NOMO-1 treated with dmso at 0.1 percent for 144 hours (cell line): Measurements from ENCODE around the gene COX8A.
"Not testable (repeated sequence)": the region's sequence is repeated elsewhere in the genome, so short reads cannot be mapped to it uniquely, and the experiment has no call there.

Experiments
- DNase-seq: peaks from one replicate; lab custom pipeline; 2025; ENCODE audit not compliant: unreplicated experiment; lab: John Stamatoyannopoulos, UW

The COX8A gene, protein sequence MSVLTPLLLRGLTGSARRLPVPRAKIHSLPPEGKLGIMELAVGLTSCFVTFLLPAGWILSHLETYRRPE

DNA sequence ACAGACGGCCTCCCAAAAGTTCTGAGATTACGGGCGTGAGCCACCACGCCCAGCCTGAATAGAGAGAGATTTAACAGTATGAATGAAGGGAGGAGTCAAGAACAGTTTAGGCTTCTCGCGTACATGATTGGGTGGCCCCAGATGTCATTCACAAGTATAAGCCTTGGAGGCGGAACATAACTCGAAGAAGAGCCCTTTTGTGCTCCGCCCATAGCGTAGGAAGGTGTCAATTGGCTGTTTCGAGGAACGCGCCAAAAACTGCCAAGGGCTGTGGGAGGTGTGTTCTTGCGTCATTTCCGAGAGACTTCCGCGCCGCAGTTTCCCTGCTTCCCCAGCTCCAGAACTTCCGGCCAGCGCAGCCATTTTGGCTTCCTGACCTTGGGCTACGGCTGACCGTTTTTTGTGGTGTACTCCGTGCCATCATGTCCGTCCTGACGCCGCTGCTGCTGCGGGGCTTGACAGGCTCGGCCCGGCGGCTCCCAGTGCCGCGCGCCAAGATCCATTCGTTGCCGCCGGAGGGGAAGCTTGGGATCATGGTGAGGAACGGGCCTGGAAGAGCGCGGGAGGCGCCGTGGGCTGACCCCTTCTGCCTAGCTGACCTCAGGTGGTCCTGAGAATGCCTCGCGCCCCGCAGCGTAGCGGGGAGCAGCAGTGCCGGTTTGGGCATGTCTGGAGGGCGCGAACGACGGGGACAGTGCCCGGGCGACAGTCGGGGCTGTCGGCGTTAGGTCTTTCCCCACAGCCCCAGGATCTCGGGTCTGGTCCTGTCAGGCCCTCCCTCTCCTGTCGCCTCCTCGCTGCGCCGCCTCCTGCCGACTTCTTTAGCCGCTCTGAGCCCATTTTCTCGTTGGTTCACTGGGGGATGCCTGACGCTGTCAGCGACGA is at the start of gene COX8A:
Gene COX8A (plus strand): TSS at position 362 of the 885 bp plus-strand sequence. CDS start 61 bp downstream, at position 423.
- DNase-seq: peak; percentile 99

DNA sequence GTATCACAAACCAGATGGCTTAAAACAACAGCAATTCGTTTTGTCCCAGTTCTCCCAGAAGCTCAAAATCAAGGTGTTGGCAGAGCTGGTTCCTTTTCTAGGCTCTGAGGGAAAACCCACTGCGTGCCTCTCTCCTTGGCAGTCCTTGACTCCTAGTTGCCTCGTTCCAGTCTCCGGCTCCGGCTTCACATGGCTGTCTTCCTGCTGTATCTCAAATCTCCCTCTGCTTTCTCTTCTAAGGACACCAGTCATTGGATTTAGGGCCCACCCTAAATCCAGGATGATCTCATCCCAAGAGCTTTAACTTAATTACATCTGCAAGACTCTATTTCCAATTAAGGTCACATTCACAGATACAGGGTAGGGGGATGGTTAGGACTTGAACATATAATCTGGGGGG is 44.8 kb upstream of the COX8A start:
- no peak for DNase-seq

DNA sequence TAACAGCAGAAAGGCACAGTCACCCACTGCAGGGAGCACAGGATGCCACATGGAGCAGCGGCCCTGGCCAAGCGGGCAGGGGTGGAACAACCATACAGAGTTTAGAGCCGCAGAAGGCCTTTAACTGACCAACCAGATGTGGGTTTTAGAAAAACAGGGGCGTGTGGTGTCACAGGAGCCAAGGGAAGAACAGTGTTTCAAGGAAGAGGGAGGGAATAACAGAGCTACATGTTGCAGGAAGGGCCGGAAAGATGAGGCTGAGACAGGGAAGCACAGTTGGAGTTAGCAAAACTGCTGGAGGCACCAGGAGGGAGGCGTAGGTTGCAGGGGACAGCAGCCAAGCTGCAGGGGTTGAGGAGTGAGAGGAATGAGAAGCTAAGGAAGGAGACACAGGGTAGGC is 43.4 kb upstream of the COX8A start:
- no peak for DNase-seq

DNA sequence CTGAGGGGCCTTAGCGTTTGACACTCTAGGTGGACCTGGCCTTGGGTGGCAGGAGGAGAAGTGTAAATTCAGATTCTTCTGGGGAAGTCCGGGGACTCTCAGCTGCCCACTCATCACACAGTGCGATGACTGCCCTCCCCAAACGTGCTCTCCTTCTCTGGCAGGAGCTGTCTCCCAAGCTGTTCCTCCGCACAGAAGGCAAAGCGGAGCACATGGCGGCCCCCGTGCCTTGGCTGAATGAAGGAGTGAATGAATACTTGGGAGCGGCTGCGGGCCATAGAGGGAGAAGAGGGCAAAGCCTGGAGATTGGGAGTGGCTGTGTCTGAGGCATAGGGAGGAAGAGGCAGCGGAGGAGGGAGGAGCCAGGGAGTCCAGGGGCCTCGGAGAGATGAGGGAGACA is 42.5 kb upstream of the COX8A start:
- no peak for DNase-seq

DNA sequence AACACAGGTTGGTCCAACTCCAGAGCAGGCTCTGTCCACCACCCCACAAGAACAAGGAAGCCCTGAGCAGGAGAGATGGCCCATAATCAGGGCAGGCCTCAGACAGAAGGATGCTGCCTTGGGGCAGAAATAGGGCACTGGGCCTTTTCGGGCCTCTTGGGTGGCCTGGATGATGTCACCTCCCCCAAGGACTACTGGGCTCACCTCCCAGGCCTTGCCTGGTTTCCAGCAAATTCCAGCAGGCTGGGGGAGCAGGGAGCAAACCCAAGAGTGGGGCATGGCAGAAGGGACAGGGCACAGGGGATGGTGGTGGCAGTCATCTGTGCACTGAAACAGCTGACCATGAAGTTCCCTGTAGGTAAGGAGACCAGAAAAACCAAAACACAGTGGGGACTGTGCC is 41.0 kb upstream of the COX8A start:
- no peak for DNase-seq

DNA sequence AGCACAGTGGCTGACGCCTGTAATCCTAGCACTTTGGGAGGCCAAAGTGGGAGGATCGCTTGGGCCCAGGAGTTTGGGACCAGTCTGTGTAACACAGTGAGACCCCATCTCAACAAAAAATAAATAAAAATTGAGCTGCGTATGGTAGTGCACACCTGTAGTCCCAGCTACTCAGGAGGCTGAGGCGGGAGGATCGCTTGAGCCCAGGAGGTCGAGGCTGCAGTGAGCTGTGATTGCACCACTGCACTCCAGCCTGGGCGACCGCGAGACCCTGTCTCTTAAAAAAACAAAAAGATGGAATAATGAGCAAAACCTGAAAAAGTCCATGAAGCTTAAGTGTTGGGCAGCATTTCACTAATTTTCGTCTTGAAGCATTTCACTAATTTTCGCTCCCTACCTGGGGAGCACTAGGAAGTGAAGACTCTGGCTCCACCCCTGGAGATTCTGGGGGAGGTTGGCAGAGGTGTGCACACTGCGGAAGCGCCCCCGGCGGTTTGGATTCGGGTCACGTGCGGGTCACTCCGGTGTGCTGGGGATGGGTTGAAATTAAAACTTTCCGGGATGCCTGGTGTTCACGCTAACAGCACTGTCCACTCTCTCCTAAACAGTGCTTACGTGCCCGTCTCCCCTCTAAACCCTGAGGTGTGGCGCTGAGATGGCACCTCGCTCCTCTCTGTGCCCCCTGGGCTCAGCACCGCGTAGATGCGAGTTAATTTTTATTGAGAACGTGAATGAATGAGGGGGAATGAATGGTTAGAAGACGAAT is 36.5 kb upstream of the COX8A start:
- DNase-seq: no peak

DNA sequence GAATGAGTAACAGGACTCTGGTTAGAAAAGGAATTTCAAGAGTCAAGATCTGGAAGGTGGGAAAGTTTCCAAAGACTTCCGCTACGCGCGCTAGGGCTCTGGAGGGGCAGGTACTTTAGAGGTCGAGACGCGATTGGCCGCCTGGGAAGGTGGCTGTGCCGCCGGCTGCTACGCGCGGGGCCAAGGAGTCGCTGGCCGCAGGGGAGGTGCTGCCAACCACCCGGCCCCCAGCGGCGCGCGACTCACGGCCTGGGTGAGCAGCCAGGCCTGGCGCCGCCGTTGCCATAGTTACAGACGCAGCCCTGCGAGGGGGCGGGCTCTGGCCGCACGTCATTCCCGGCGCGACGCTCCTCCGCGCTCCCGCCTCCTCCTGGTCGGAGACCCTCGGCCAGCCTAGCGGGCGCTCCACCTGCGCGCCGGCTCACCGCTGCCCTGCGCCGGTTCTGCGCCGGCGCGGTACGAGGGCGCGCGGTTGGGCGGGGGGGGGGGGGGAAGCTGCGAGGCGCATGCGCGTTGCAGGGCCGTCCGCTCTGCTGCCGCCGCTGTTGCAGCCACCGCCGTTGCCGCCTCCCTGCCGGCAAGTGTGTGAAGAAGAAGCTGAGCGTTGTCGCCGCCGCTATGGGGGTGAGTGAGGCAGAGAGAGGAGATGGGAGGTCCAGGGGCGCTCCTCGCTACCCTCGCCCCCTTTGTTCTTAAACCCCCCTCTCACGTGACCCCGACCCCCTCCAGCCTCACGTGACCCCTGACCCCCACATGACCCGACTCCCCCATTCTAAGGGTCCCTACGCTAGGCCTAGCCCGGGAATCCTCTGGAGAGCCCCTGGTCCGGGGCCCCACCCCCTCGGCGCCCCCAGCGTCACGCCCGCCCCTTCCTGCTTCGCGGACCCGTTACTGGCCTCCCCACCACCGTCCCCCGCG is 35.7 kb upstream of the COX8A start, which contains the start of gene NAA40:
Gene NAA40 (plus strand): TSS at position 524 of the 918 bp plus-strand sequence. CDS start 95 bp downstream, at position 619.
- DNase-seq: peak; percentile 98

DNA sequence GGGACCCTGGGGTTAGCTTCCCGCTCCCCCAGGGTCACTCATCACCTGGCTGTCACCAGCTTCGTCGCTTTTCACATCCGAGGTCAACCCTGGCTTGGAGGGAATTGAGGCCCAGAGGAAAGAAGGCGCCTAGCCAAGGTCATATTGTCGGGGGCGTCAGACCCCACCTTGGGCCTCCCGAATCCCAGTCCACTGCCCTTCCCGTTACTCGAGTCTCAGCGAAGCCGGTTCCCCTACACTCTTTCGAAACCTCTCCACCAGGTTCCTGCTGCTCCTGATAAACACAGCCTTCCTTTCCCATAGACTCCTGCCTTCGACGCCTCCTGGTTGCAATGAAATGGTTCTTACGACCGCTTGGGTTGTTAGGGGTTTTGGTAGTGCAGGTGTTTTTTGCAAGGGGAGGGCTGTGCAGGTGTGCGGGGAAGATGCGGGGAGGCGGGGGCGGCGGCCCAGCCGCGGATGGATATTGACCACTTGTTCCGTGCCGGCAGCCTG is 35.0 kb upstream of the COX8A start:
- no peak for DNase-seq

DNA sequence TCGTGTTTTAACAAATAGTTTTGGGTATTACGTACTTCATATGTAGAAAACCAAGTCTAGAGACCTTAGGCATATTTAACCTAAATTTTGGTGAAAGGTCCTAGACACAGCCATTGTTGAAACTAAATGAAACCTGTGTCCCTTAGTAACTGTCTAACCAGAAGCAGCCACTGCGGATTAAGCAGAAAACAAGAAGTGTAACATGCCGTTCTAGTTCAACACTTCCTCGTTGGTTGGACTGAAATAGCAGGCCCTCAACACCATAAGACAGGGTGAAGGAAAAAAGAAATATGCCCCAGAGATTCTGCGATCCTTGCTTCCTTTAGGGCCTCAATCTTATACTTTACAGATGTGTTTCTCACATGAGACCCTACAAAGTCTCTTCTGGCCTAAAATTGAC is 33.6 kb upstream of the COX8A start:
- peak; percentile 72 for DNase-seq

DNA sequence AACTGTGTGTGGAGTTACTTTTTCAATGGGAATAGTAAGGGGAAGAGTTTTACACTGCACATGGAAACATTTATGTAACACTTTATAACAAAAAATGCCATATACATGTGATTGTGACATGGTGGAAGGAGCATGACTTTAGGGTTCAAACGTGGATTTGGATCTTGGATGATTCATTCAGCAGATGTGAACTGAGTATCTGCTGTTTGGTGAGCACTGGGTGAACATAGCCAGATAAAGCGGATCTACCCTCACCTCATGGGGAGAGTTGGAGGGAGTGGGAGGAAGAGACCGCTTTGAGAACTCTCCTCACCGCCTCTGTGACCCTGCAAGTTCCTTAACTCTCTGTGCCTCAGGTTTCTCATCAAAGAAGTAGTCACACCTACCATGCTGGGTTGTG is 32.5 kb upstream of the COX8A start:
- no peak for DNase-seq

DNA sequence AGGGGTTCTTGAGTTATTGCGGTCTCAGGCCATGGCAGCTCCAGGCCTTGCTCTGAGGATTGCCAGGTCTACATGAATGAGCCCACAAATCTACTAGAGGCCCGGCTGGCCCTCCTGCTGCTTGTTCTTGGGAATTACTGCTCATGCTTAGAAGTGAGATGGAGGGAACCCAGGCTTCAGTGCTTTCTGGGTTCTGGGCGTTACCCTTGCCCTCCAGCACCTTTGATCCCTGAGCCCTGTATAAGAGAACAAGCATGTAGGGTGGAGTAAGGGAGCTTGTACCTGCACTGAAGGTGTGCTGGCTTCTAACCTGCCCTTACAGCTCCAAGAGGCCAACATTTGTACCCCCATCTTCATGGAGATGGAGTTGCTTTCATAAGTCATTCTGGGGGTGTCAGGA is 31.6 kb upstream of the COX8A start:
- DNase-seq: no peak

DNA sequence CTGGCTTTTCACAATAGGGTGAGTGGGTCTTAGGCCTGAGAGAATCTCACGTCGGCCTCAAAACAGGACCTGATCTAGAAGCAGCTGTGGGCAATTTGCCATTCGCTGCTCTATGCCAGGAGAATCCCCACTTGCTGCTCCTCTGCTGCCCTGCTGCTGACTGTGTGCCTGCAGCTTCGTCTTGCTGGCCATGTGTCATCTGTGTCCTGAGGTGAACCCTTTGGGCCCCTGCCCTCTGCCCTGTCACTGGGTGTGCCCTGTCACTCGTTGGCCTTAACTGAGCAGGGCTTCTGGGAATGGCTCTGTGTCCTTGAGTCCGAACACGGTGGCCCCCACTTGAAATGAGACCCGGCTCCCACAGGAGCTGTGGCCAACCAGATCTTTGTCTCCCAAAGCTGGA is 29.4 kb upstream of the COX8A start:
- no peak for DNase-seq

DNA sequence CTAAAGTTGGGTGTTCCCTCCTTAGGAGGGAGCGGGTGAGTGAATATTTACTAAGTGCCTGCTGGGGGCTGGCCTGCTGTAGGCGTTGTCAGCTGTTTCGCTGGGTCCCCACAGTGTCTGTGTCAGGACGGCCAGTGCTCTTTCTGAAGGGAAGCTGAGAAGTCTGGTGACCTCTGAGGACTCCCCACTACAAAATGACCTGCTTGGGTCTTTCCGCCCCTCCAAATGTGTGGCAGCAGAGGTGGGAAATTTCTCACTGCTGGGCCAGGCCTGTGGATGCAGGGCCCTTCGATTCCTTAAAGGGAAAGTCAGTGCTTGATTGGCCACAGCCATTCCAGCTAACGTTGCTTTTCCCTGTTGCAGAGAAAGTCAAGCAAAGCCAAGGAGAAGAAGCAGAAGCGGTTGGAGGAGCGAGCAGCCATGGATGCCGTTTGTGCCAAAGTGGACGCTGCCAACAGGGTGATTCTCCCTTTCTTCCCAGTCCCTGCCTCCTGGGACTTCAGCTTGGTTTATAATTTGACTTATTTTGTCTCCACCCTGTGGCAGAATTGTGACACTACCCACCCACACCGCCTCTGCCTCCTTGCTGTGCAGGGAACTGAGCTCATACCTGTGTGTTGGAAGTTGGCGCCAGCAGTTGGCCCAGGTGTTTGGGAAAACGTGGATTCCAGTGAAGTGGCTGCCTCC is 28.8 kb upstream of the COX8A start:
- DNase-seq: no peak

DNA sequence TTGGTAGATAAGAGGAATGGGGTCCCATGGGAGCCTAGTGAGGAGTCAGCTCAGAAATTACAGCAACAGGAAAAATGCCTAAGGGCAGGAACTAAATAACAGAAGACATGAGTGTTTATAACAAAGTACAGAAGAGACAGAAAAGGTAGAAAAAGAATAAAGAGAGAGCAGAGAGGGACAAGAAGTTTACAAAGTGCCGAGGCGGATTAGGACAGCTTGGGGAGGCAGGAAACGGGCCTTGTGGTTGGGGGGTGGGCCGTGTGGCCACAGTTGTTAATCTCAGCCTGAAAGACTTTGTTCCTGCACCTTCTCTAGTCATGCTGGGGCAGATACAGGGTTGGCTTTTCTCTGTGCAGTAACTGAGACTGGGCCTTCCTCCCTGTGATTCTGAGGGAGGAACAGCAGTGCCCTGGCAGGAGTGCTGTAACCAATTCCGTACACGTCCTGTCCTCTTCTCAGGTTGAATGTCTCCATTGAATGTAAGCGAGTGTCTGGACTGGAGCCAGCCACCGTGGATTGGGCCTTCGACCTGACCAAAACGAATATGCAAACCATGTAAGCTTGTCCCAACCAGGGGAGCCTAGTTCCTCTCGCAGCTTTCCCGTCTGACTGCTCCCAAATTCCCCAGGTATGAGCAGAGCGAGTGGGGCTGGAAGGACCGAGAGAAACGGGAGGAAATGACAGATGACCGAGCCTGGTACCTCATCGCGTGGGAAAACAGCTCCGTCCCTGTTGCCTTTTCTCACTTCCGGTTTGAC is 22.5 kb upstream of the COX8A start:
- no peak for DNase-seq

DNA sequence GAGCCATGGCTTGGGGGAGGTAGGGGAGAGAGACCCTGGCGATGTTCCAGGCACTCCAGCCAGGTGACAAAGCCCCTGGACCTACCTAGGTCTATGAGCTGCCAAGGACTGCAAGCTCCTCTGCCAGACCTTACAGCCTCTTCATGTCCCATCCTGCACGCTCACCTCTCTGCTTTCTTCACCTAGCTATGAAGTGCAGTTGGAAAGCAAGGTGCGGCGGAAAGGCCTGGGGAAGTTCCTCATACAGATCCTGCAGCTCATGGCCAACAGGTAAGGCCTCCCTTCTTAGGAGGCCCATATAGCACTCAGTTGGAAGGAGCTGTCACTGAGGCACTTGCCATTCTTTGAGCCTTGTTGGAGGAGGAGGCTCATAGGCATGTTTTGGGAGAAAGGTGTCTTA is 21.9 kb upstream of the COX8A start:
- DNase-seq: no peak

DNA sequence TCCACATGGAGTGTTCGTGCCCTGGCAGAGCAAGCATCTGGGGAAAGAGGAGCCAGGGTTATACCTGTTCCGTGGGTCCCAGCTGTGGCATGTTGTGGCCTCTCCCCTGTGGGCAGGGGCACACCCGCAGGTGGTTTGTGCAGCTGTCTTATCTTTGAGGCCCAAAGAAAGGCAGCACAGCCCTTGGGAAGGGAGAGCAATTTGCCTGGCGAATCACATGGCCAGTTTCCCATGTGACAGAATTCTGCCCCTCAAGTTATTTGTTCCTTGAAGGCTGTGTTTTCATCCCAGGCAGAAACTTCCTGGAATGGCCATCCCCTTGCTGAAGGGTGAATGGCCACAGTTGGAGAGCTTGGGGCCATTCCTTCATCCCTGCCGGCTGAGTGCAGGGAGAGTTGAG is 16.4 kb upstream of the COX8A start:
- no peak for DNase-seq

DNA sequence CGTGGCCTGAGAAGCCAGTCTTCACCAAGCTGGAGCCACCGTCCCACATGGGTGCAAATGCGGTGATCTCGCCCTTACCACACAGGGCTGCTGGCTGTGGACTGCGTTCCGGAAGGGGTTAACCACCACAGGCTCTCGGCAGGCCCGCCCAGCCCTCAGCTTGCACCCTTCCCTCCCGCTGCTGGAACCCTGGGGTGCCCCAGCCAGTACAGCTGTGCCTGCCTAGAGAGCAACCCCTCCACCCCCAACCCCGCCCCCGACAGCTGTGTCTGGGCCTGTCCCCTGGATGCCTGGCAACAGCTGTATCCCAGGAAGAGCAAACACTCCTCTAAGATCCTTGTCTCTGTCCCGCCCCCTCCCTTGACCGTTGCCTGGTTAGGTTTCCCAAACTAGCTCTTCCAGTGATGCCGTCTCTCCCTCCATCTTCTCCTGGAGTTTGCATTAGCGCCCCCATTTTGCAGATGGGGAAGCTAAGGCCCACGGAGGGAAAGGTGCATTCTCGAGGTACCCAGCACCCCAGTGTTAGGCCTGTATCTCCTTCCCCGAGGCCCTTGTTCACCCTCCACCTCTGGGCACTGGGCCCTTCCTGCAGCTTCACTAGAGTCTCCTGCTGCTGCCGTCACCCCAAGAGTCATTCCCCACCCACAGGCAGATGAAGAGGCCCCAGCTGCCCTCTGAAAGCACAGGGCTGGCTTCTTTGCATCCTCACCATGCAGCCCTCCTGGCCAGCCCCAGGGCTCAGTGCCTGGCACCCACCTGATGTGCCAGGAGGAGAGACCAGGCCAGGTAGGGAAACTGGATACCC is 12.6 kb upstream of the COX8A start:
- DNase-seq: no peak

DNA sequence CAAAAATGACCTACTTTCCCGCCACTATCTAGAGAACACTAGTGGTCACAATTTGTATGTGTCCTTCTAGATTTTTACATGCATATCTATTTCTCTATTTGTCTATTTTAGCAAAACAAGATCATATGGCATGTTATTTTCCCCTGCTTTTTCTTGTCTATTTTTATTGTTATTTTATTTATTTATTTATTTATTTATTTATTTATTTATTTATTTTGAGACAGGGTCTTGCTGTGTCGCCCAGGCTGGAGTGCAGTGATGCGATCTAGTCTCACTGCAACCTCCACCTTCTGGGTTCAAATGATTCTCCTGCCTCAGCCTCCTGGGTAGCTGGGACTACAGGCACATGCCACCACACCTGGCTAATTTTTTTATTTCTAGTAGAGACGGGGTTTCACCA is 10.5 kb upstream of the COX8A start:
- DNase-seq: not testable (repeated sequence)

DNA sequence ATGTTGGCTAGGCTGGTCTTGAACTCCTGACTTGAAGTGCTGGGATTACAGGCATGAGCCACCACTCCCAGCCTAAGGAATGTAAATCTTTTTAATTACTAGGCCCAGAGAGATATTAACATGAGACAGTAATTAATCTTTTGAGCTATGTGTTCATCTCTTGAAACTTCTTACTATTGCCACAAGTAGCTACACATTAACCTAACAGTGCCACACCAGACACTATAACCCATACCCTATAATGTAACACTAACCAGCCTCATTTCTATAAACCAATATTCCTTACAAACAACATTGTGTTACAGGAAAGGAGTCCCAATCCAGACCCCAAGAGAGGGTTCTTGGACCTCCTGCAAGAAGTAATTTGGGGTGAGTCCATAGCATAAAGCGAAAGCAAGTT is 8.0 kb upstream of the COX8A start:
- DNase-seq: no peak
